ENCODE measurements around the gene PYCARD.
"Not testable (repeated sequence)": the region's sequence is repeated elsewhere in the genome, so short reads cannot be mapped to it uniquely, and the experiment has no call there.

The PYCARD gene

DNA sequence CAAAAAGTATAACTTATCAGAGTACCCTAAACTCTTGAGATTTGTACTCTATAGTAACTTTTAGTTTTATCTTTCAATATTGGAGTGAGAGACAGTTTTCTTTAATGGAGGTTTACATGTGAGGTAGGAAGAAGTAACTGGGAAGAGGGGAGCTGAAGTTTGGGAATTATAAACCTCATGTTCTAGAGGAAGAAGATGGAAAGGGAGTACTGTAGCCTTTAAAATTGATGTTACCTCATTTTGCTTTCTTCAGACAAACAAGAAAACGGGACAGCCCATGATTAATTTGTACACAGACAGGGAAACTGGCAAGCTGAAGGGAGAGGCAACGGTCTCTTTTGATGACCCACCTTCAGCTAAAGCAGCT lies 13.2 kb downstream of the PYCARD start:
- DNase-seq, result no peak

GRCh38 chr16:31188450-31189411 lies 13.8 kb downstream of the PYCARD start:
- DNase-seq, result no peak

DNA sequence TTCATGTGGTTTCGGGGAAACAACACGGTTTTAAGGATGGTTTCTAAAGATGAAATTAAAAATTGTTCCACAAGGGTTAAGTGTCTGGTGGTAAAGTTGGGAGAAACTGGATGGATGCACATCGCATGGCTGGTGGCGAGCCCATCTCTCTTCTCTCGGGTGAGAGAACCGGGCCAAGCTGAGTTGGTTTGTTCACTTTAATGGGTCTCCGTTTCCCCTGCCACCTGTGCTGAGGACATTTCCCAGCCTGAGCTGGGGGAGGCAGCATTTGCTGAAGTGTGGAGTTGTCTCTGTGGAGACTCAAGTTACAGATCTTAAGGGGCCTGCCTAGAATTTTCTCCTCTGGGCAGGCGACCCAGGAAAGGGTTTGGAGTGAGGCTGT lies 14.8 kb downstream of the PYCARD start:
- no peak for DNase-seq

DNA sequence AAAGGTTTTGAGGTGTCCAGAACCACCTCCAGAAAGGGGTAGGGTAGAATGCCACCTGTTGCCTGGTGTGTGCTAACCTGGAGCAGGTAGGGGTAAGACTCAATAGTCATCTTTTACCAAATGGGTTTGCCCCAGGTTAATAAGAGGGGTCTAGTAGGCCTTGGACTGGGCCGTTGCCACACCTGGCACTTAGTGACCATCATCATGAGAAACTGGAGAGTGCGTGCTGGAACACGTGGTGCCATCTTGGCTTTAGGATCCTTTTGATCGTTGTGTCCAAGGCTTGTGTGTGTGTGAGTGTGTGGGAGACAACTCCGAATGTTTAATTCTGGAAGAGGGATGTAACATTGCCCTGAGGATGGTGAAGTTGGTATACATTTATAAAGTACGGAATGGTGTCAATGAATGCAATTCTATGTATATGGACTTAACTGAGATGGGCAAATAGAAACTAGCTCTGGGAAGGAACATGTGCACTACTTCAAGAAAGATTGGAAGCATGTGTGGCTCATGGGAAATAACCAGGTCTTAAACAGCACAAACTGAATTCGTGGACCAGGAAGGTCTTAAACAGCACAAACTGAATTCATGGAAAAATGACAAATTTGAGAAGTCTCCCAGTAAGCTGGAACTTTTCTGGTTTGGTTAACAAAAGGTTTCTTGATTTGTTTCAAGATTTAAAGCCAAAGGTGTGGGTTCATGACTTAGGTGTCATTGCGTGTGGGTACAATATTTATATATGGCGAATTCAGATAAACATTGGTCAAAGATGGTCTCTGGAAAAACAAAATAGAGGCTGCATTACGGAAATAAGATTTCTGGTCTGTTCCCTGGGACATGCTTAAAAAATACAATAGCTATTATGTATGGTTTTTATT lies 15.4 kb downstream of the PYCARD start:
- DNase-seq, result no peak

- no peak for DNase-seq
These were observed 16.4 kb downstream of the PYCARD start for GRCh38 chr16:31186176-31186575.

- DNase-seq, result no peak
These were observed 17.2 kb downstream of the PYCARD start for GRCh38 chr16:31185339-31185738.

DNA sequence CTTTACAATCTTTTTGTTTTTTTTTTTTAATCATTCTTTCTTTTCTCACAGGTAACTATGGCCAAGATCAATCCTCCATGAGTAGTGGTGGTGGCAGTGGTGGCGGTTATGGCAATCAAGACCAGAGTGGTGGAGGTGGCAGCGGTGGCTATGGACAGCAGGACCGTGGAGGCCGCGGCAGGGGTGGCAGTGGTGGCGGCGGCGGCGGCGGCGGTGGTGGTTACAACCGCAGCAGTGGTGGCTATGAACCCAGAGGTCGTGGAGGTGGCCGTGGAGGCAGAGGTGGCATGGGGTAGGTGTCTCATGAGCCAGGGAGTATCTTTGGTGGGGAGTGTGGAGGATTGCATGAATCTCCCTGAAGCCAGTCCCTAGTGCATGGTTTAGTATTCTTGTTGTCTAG lies 17.7 kb downstream of the PYCARD start:
- DNase-seq, result no peak

- DNase-seq, result no peak
These were observed 18.8 kb downstream of the PYCARD start for GRCh38 chr16:31183432-31184428.

DNA sequence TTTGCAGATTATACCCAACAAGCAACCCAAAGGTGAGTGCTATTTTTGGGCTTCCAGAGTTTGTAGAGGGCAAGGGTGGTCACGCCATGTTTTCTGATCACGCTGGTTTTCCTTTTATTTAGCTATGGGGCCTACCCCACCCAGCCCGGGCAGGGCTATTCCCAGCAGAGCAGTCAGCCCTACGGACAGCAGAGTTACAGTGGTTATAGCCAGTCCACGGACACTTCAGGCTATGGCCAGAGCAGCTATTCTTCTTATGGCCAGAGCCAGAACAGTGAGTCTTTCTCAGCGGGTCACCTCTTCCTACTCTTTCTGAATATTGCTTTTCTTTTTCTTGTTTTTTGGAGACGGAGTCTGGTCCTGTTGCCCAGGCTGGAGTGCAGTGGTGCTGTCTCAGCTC lies 20.2 kb downstream of the PYCARD start:
- no peak for DNase-seq

DNA sequence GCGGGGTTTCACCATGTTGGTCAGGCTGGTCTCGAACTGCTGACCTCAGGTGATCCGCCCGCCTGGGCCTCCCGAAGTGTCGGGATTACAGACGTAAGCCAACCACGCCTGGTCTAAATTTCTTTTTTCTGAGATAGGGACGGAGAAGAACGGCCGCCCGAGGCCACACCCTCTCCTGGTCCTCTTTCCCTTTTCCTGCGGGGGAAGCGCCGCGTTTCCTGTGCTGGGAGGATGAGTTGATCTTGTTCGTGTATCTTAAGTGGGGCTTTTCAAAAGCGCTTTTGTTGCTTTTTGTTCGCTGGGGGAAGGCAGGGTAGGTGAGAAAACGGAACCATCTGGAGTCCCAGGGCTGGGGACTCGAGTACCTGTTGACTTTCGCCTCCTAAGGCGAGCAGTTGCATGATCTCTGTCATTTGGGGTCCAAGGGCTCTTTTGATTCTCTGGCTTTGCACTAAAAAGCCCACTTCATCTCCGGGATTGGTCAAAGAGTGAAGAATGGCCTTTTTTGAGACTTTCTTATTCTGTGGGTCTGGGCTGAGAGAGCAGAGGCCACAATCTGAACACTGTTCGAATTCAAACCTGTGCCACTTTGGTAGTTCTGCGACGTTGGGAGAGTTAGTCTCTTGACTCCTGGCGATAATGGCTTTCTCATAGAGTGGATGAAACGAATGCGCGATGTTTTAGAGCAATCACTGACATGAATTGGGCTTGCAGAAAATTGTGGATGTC lies 21.3 kb downstream of the PYCARD start:
- DNase-seq, result no peak

DNA sequence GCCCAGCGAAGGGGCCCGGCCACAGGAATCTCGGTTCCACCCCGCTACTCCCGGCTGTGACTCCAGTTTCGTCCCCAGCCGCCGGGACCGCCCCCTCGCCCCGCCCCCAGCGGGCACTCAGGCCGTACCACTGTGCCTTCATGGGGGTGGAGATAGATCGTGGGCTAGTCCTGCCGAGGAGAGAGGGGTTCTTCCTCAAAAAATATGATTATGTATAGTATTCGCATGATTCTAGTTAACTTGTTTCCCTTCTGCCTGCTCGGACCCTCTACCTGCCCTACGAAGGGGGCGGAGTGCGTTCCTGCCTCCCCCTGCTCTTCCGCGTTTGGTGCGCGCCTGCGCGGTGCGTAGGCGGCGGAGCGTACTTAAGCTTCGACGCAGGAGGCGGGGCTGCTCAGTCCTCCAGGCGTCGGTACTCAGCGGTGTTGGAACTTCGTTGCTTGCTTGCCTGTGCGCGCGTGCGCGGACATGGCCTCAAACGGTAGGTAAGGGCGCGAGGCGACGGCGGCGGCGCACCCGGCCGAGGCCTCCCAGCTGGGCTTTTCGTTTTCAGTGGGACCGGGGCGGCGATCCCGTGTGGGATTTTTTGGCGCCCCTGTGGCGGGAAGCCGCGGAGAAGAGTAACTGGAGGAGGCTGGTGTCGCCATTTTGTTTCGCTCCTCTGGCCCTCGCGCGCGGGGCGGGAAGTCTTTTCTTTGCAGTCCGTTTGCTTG lies 22.7 kb downstream of the PYCARD start, which contains the start of gene FUS:
TSS of gene FUS (plus strand) at position 393 of the 713 bp plus-strand sequence. CDS start at position 469, 76 bp downstream.
- DNase-seq, result peak; percentile 70

DNA sequence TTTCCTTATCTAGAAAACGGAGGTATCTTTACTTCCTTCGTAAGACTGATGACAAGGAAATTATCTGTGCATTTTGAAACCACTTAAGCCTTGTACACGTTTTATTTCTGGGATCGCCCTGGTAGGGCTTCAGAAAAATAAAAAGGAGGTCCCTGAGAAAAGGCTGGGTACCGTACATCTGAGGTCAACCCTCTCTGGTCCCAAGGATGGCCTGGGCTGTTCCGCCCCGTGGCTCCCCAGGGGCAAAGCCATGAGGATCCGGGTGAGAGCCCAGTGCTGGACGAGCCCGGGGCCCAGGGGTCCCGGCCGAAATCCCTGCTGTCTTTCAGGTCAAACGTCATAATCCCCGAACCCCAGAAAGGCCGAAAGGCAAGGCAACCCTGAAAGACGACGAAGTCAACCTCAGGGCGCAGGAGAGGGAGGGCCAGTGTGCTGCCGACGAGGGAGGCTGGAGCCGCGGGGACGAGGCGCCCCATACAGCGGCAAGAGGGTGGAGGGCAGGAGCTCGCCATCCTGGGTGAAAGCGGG lies 23.3 kb downstream of the PYCARD start:
- DNase-seq, result no peak

GRCh38 chr16:31177136-31177535 lies 25.4 kb downstream of the PYCARD start:
- DNase-seq, result peak; percentile 86

GRCh38 chr16:31170048-31170447 lies 32.5 kb downstream of the PYCARD start:
- not testable (repeated sequence) for DNase-seq

- DNase-seq, result no peak
These were observed 33.7 kb downstream of the PYCARD start for GRCh38 chr16:31168848-31169247.

- DNase-seq, result no peak
These were observed 35.2 kb downstream of the PYCARD start for GRCh38 chr16:31167315-31167714.

DNA sequence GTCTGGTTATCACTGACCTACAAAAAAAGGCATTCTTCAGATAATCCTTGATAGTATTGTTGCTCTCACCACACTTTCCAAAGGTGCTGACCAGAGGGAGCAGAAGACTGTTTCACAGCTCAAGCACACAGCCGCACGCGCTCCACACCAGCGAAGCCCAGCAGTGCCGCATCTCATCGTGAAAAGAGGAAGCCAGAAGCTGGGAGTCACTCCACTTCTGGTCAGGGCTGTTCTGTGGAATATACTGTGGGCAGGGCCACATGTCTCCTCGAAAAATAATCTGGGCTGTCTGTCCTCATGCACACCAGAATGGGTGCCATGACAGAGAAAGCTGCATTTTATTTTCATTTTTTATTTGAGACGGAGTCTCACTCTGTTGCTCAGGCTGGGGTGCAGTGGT lies 45.4 kb downstream of the PYCARD start:
- DNase-seq, result no peak
